Type B pancreatic cell (in vitro differentiated cells): Measurements from ENCODE around the gene MSANTD2. TPM values are rescaled to one million over a fixed set of nuclear protein-coding genes. Genes with fewer than 3 reads are reported as not detected.

Experiments used
- DNase-seq: peaks from one replicate; pipeline ENCODE4 v3.0.0; 2021; ENCODE audit warnings: mixed read lengths; ENCODE audit not compliant: unreplicated experiment; ENCODE audit errors: extremely low spot score
- H3K27ac Mint-ChIP-seq: 2 replicates; pipeline ENCODE4 v1.8.0; 2021; ENCODE audit warnings: mild to moderate bottlenecking, mixed read lengths
- H3K27me3 Mint-ChIP-seq: 2 replicates; pipeline ENCODE4 v1.8.0; 2021; ENCODE audit warnings: mixed read lengths
- H3K36me3 Mint-ChIP-seq: 2 replicates; pipeline ENCODE4 v1.8.0; 2021; ENCODE audit warnings: mixed read lengths
- H3K4me1 Mint-ChIP-seq: one replicate; pipeline ENCODE4 v1.8.0; 2021; ENCODE audit warnings: mixed read lengths; ENCODE audit not compliant: unreplicated experiment
- H3K4me3 Mint-ChIP-seq: 2 replicates; pipeline ENCODE4 v1.8.0; 2021; ENCODE audit warnings: mild to moderate bottlenecking, mixed read lengths
- H3K9me3 Mint-ChIP-seq: 2 replicates; pipeline ENCODE4 v1.8.0; 2021; ENCODE audit warnings: mixed read lengths
- total RNA-seq: library from RNA; stranded (reverse); gene quantifications from 2 replicates; pipeline ENCODE4 v1.2.1, GENCODE V29; 2021; ENCODE audit warnings: low replicate concordance
- TF ChIP-seq, protein P1 (sequence below): fragments of 200-600 bp; sonication (generic); conservative IDR thresholded peaks from 2 replicates; pipeline ENCODE4 v1.5.0; 2021; ENCODE audit warnings: antibody characterized with exemption, mild to moderate bottlenecking

The MSANTD2 gene
- total RNA-seq, 1 donor from 2014 or later: 27.4 TPM

DNA sequence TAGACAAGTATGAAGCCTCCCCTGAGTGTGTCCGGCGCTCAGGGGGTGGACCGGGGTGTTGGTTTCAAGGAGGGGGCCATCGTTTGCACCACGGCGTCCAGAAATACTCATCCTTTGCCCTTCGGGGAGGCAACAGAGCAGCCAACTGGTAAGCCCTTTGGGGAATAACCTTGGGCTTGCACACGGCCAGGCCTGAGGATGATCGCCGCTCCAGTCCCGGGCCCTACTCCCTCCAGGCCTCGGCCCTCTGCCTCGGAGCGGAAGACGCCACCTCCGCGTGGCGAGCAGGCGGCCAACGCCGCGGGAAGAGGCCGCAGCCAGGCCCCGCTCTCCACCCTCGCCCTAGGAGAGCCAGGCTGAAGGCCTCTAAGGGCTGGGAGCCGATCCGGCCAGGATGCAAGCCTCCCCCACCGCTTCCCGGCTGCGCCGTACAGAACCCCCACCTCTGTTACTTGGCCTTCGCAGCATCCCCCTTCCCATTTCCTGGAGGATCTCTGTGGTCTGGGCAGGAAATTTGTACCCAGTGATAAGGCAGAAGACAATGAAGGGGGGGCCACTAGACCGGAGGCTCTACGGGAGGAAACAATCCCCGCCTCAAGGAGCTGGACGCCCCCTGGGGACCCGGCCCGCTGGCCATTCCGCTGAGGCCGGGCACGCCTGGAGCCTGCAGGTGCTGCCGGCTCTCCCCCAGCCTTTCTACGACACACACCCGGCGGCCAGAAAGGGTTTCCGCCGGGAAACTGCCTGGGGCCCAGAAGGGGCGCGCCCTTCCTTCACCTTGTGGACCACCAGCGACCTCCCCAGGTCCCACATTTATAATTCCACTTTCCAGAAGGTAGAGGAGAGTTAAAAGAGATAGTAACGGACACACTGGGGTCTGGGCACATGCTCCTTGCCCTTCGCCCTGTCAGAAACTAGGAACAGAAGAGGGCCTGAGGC lies 40.7 kb downstream of the MSANTD2 start:
- H3K36me3 Mint-ChIP-seq: peaks cover 3% of the 10 kb centered on the region
- TF ChIP-seq, protein P1, sequence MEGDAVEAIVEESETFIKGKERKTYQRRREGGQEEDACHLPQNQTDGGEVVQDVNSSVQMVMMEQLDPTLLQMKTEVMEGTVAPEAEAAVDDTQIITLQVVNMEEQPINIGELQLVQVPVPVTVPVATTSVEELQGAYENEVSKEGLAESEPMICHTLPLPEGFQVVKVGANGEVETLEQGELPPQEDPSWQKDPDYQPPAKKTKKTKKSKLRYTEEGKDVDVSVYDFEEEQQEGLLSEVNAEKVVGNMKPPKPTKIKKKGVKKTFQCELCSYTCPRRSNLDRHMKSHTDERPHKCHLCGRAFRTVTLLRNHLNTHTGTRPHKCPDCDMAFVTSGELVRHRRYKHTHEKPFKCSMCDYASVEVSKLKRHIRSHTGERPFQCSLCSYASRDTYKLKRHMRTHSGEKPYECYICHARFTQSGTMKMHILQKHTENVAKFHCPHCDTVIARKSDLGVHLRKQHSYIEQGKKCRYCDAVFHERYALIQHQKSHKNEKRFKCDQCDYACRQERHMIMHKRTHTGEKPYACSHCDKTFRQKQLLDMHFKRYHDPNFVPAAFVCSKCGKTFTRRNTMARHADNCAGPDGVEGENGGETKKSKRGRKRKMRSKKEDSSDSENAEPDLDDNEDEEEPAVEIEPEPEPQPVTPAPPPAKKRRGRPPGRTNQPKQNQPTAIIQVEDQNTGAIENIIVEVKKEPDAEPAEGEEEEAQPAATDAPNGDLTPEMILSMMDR: no peak
- peaks cover 80% of the 10 kb centered on the region for H3K27me3 Mint-ChIP-seq
- no peaks in the 10 kb centered on the region for H3K9me3 Mint-ChIP-seq
- peaks cover 26% of the 10 kb centered on the region for H3K4me1 Mint-ChIP-seq
- no peak overlapping the region for H3K27ac Mint-ChIP-seq
- H3K4me3 Mint-ChIP-seq: peak overlapping the region; percentile 88
- DNase-seq: no peak

DNA sequence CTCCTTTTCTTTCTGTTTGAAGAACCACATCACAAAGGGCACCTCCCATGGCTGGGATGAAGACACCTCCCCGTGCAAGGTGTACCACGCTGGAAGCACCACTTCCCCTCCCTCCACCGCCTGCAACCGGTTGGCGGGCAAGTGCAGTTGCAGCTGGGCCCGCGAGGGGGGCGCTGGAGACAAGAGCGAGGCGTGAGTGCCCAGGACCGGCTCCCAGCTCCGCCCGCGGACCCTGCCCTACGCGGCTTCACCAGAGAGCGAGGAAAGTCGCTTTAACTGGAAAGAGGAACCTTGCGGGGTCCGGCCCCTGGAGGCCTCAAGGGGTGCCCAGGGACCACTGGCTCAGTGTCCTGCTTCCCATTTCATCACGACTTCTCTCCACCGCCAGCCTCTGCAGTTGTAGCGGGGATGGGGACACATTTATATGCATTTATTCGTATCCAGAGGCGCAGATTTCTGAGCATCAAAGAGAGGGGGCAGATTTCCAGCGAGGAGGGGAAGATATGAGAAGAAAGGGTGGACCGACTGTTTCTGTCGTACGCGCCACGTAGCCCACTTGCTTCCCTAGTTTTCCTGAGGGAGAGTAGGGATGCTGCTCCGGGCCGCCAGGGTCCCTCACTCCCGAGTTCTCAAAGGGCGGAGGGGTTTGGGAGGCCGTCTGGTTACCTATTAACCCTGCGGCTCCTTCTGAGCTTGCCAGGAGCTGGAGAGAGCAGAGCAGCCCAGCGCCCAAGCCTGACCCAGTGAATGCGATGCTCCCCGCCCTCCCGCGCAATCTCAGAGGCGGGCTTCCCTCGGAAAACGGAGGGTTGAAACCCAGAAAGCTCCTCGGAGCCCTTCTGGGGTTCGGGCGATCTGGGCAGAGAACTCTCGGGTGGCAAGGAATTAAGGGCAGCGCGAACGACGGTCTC lies 41.6 kb downstream of the MSANTD2 start:
- H3K9me3 Mint-ChIP-seq: no peaks in the 10 kb centered on the region
- H3K36me3 Mint-ChIP-seq: peaks cover 3% of the 10 kb centered on the region
- peak overlapping the region; percentile 65 for H3K27ac Mint-ChIP-seq
- TF ChIP-seq, protein P1: peak; percentile 82
- H3K27me3 Mint-ChIP-seq: peaks cover 86% of the 10 kb centered on the region
- no peak for DNase-seq
- peaks cover 23% of the 10 kb centered on the region for H3K4me1 Mint-ChIP-seq
- H3K4me3 Mint-ChIP-seq: peak overlapping the region; percentile 88

DNA sequence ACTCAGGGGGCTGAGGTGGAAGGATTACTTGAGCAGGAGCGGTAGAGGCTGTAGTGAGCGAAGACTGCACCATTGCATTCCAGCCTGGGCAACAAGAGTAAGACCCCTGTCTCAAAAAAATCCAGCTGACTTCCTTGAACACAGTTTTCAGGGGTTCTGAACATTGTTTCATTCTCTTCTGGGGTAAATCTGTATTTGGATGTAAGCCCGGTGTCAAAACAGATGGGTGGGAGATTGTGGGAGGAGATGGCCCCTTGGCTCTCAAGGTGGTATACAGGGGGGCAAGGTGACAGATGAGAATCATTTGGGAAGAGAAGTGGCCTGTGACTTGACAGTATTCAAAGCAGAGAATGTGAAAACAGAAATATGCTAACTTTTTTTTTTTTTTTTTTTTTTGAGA lies 42.9 kb downstream of the MSANTD2 start:
- no peak overlapping the region for H3K4me3 Mint-ChIP-seq
- H3K36me3 Mint-ChIP-seq: no peaks in the 10 kb centered on the region
- TF ChIP-seq, protein P1: no peak
- DNase-seq: no peak
- H3K27me3 Mint-ChIP-seq: peaks cover 86% of the 10 kb centered on the region
- peaks cover 16% of the 10 kb centered on the region for H3K4me1 Mint-ChIP-seq
- H3K9me3 Mint-ChIP-seq: no peaks in the 10 kb centered on the region
- H3K27ac Mint-ChIP-seq: no peak overlapping the region

DNA sequence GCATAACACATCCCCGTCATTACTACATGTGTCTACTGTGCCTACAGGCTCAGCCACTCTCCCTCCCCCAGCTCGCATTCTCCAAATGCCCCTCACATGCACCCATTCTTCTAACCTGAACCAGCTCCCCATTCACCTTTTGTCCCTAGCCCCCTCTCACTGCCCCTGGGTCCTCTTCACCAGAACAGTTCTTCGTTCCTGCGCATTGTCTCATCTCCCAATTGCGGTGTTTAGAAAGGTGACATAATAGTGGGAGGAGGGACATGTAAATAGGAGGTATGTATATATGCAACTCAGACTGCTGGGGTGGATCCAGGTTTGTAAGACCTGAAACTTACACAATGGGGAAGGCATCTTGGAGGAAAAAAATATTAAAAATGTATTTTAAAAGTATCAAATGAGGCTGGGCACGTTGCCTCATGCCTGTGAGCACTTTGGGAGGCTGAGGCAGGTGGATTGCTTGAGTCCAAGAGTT lies 43.4 kb downstream of the MSANTD2 start:
- no peaks in the 10 kb centered on the region for H3K36me3 Mint-ChIP-seq
- TF ChIP-seq, protein P1: no peak
- peaks cover 16% of the 10 kb centered on the region for H3K4me1 Mint-ChIP-seq
- peaks cover 85% of the 10 kb centered on the region for H3K27me3 Mint-ChIP-seq
- no peak overlapping the region for H3K4me3 Mint-ChIP-seq
- H3K9me3 Mint-ChIP-seq: no peaks in the 10 kb centered on the region
- H3K27ac Mint-ChIP-seq: no peak overlapping the region
- no peak for DNase-seq

DNA sequence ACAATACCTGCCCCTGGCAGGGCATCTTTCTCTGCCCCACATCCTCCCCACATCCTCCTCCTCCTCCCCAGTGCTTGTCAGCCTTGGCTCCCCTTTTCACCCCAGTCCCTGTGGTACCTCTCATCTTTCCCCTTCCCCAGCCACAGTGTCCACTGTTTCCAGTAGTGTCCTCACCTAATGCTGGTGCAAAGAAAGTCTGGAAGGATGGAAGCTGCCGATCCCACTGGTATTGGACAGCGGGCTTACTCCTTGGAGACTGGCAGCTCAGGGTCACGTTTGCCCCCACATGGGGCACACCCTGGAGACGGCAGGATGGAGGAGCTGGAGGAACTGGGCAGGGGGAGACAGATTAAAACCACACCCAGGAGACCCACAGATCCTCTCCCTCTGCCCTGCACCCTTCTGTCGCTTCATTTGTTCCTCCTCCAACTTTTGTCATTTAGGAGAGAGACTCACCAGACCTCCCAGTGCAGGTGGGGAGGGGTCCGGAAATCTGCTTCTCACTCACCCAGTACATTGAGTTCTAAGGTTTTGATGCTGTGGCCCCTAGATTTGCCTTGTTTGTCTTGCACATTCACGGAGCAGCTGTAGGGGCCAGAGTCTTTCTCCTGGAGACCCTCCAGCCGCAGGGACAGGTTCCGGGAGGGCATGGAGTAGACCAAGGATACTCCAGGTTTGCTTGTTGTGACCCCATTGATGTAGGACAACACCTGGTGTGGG lies 44.0 kb downstream of the MSANTD2 start:
- Mint-ChIP-seq H3K27ac (no peak overlapping the region), H3K4me1 (peaks cover 16% of the 10 kb centered on the region), H3K27me3 (peaks cover 79% of the 10 kb centered on the region), H3K4me3 (no peak overlapping the region), H3K9me3 (no peaks in the 10 kb centered on the region), H3K36me3 (no peaks in the 10 kb centered on the region)
- DNase-seq: no peak
- TF ChIP-seq, protein P1: no peak
